ENCODE measurements around the gene FUZ.

GRCh38 chr19:49837009-49837310 is 23.9 kb upstream of the FUZ start:
- TF ChIP-seq CTCF (IDR thresholded peaks at IDR 0.05) (no peak), EP300 (IDR thresholded peaks at IDR 0.05) (no peak), POLR2AphosphoS5 (IDR thresholded peaks at IDR 0.05) (no peak), POLR2A (IDR thresholded peaks at IDR 0.05; ENCODE audit: low read depth) (no peak)
